H1 (cell line): ENCODE results near the gene MR1.

Source experiments
- BACH1 ChIP-seq: IDR thresholded peaks from 2 replicates; pipeline ENCODE4 v1.6.1; 2012; ENCODE audit warnings: low read length, improper control_type of control experiment
- EZH2 ChIP-seq: fragments of 200-600 bp; sonication (generic); IDR thresholded peaks from 2 replicates; pipeline ENCODE4 v1.7.1; 2012; ENCODE audit warnings: low read depth, mild to moderate bottlenecking, moderate library complexity, low read length, inconsistent platforms; ENCODE audit not compliant: severe bottlenecking
- POLR2A ChIP-seq, 2 experiments: IDR thresholded peaks; 1 replicate in 1 of 2; 2 replicates in 1 of 2; pipeline ENCODE4 v1.6.1; 2011; ENCODE audit warnings: low read depth in 2 of 2, low read length in 2 of 2, mild to moderate bottlenecking in 2 of 2; ENCODE audit errors: control extremely low read depth in 1 of 2
- POLR2AphosphoS5 ChIP-seq: IDR thresholded peaks from 2 replicates; pipeline ENCODE4 v1.6.1; 2011; ENCODE audit warnings: low read depth, low read length
- POU5F1 ChIP-seq: IDR thresholded peaks from 2 replicates; pipeline ENCODE4 v1.6.1; 2011; ENCODE audit warnings: low read depth, mild to moderate bottlenecking, low read length, moderate library complexity
- RAD21 ChIP-seq, 2 experiments: IDR thresholded peaks in 1 of 2; conservative IDR thresholded peaks in 1 of 2; 2 replicates each; pipeline ENCODE4 v1.6.1; 2011; ENCODE audit warnings: low read depth in 2 of 2, low read length in 2 of 2, improper control_type of control experiment in 1 of 2, inconsistent platforms in 1 of 2, mild to moderate bottlenecking in 1 of 2, moderate library complexity in 1 of 2
- RFX5 ChIP-seq: IDR thresholded peaks from 2 replicates; pipeline ENCODE4 v1.6.1; 2011; ENCODE audit warnings: low read depth, low read length, improper control_type of control experiment, borderline replicate concordance
- RXRA ChIP-seq: IDR thresholded peaks from 2 replicates; pipeline ENCODE4 v1.6.1; 2011; ENCODE audit warnings: low read depth, mild to moderate bottlenecking, low read length, moderate library complexity; ENCODE audit not compliant: insufficient read depth
- SP1 ChIP-seq: IDR thresholded peaks from 2 replicates; pipeline ENCODE4 v1.6.1; 2011; ENCODE audit warnings: low read depth, low read length
- TCF12 ChIP-seq: IDR thresholded peaks from 2 replicates; pipeline ENCODE4 v1.6.1; 2011; ENCODE audit warnings: low read depth, mild to moderate bottlenecking, low read length
- ZNF274 ChIP-seq: IDR thresholded peaks from 2 replicates; pipeline ENCODE4 v1.7.0; 2012; ENCODE audit warnings: low read length, borderline replicate concordance; ENCODE audit errors: extremely low read depth
- TF ChIP-seq, protein P1 (sequence below), 3 experiments: IDR thresholded peaks; 1 replicate in 2 of 3; 2 replicates in 1 of 3; pipeline versions ENCODE4 v1.5.1 to v1.6.1; 2011; ENCODE audit warnings: low read length in 3 of 3, mild to moderate bottlenecking in 3 of 3, inconsistent platforms in 2 of 3, low read depth in 1 of 3, moderate library complexity in 1 of 3; ENCODE audit not compliant: insufficient read depth in 1 of 3; ENCODE audit errors: control extremely low read depth in 1 of 3
- TF ChIP-seq, protein P2 (sequence below): IDR thresholded peaks from 2 replicates; pipeline ENCODE4 v1.6.1; 2011; ENCODE audit warnings: low read depth, mild to moderate bottlenecking, low read length; ENCODE audit not compliant: insufficient read depth

DNA sequence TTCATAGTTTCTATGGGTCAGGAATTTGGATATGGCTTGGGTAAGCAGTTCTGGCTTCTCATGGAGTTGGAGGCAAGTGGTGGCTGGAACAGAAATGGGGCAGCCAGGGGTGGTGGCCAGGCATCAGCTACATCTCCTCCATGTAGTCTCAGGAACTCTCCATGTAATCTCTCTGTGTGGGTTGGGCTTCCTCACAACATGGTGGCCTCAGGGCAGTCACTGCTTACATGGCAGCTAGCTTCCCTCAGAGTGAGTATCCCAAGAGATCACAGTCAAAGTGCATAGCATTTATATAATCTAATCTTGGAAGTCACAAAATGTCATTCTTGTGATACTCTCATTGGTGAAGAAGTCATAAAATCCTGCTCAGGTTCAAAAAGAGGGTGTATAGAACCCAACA, 25.7 kb downstream of the MR1 start:
- TF ChIP-seq SP1 (no peak), POLR2A (IDR thresholded peaks at IDR 0.05; ENCODE audit: control extremely low read depth in 1 of 2, low read depth in 2 of 2, low read length in 2 of 2) (no peak), RXRA (no peak), EZH2 (no peak), TCF12 (no peak), RAD21 (IDR thresholded peaks at IDR 0.05 in 1 of 2, conservative IDR thresholded peaks at IDR 0.05 in 1 of 2; ENCODE audit: low read depth in 2 of 2, low read length in 2 of 2) (no peak), POLR2AphosphoS5 (no peak), RFX5 (no peak), POU5F1 (no peak), ZNF274 (no peak), BACH1 (no peak)
- TF ChIP-seq, protein P1, sequence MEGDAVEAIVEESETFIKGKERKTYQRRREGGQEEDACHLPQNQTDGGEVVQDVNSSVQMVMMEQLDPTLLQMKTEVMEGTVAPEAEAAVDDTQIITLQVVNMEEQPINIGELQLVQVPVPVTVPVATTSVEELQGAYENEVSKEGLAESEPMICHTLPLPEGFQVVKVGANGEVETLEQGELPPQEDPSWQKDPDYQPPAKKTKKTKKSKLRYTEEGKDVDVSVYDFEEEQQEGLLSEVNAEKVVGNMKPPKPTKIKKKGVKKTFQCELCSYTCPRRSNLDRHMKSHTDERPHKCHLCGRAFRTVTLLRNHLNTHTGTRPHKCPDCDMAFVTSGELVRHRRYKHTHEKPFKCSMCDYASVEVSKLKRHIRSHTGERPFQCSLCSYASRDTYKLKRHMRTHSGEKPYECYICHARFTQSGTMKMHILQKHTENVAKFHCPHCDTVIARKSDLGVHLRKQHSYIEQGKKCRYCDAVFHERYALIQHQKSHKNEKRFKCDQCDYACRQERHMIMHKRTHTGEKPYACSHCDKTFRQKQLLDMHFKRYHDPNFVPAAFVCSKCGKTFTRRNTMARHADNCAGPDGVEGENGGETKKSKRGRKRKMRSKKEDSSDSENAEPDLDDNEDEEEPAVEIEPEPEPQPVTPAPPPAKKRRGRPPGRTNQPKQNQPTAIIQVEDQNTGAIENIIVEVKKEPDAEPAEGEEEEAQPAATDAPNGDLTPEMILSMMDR (IDR thresholded peaks at IDR 0.05; ENCODE audit: control extremely low read depth in 1 of 3, insufficient read depth in 1 of 3, low read depth in 1 of 3, low read length in 3 of 3) = no peak
- TF ChIP-seq, protein P2, sequence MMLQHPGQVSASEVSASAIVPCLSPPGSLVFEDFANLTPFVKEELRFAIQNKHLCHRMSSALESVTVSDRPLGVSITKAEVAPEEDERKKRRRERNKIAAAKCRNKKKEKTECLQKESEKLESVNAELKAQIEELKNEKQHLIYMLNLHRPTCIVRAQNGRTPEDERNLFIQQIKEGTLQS = no peak
